OCI-LY1 (cell line): ENCODE data around the gene PATJ.

Experiments used
- H2AFZ ChIP-seq: fragments of 200-600 bp; sonication (generic), shearing (Covaris generic); 2 replicates; pipeline ENCODE4 v1.6.0; 2014; ENCODE audit warnings: antibody characterized with exemption, mild to moderate bottlenecking, low read length
- H3F3A ChIP-seq: fragments of 200-600 bp; sonication (generic), shearing (Covaris generic); 2 replicates; pipeline ENCODE4 v1.6.0; 2014; ENCODE audit warnings: mild to moderate bottlenecking, antibody characterized with exemption, low read length, moderate library complexity; ENCODE audit not compliant: insufficient read depth
- H3K27ac ChIP-seq: fragments of 200-600 bp; sonication (generic); 2 replicates; pipeline ENCODE4 v1.5.1; 2014; ENCODE audit warnings: low read length, mixed run types, mild to moderate bottlenecking, low read depth; ENCODE audit not compliant: poor library complexity, severe bottlenecking
- H3K27me3 ChIP-seq: fragments of 200-600 bp; sonication (generic); 2 replicates; pipeline ENCODE4 v1.6.0; 2014; ENCODE audit warnings: antibody characterized with exemption, mild to moderate bottlenecking, low read length, moderate library complexity; ENCODE audit not compliant: insufficient read depth
- H3K36me3 ChIP-seq: fragments of 200-600 bp; sonication (generic); 2 replicates; pipeline ENCODE4 v1.6.1; 2014; ENCODE audit warnings: mild to moderate bottlenecking, antibody characterized with exemption, low read length, moderate library complexity, mixed read lengths; ENCODE audit not compliant: insufficient read depth
- H3K4me1 ChIP-seq: fragments of 200-600 bp; sonication (generic); 2 replicates; pipeline ENCODE4 v1.5.1; 2014; ENCODE audit warnings: mild to moderate bottlenecking, low read length, moderate library complexity; ENCODE audit not compliant: insufficient read depth, severe bottlenecking
- H3K4me2 ChIP-seq: fragments of 200-600 bp; sonication (generic), shearing (Covaris generic); 2 replicates; pipeline ENCODE4 v1.6.1; 2014; ENCODE audit warnings: low read length
- H3K4me3 ChIP-seq: fragments of 200-600 bp; sonication (generic); 2 replicates; pipeline ENCODE4 v1.5.1; 2014; ENCODE audit warnings: low read length, low read depth, mild to moderate bottlenecking, mixed read lengths; ENCODE audit not compliant: poor library complexity, severe bottlenecking
- H3K79me2 ChIP-seq: fragments of 200-600 bp; shearing (Covaris generic); 2 replicates; pipeline ENCODE4 v1.6.1; 2016; ENCODE audit warnings: mixed run types, low read length, mixed read lengths; ENCODE audit not compliant: insufficient read depth
- H3K9ac ChIP-seq: fragments of 200-600 bp; sonication (generic), shearing (Covaris generic); 2 replicates; pipeline ENCODE4 v1.6.1; 2014; ENCODE audit warnings: mild to moderate bottlenecking, low read length, mixed read lengths
- H3K9me2 ChIP-seq: fragments of 200-600 bp; sonication (generic), shearing (Covaris generic); 2 replicates; pipeline ENCODE4 v1.6.1; 2014; ENCODE audit warnings: low read depth, mild to moderate bottlenecking, low read length, mixed read lengths
- H3K9me3 ChIP-seq: fragments of 200-600 bp; shearing (Covaris generic); 2 replicates; pipeline ENCODE4 v1.6.1; 2014; ENCODE audit warnings: low read length, mixed read lengths
- H4K20me1 ChIP-seq: fragments of 200-600 bp; sonication (generic), shearing (Covaris generic); 2 replicates; pipeline ENCODE4 v1.6.0; 2016; ENCODE audit warnings: mild to moderate bottlenecking, low read length; ENCODE audit not compliant: insufficient read depth
- CTCF ChIP-seq: fragments of 200-600 bp; sonication (generic), shearing (Covaris generic); IDR thresholded peaks from 2 replicates; pipeline ENCODE4 v1.5.1; 2017; ENCODE audit warnings: mild to moderate bottlenecking, antibody characterized with exemption, low read length, moderate library complexity, mixed read lengths
- EZH2 ChIP-seq: fragments of 200-600 bp; sonication (generic), shearing (Covaris generic); IDR thresholded peaks from 2 replicates; pipeline ENCODE4 v1.8.0; 2017; ENCODE audit warnings: borderline replicate concordance, mixed run types, mild to moderate bottlenecking, antibody characterized with exemption, low read length, moderate library complexity, mixed read lengths

The PATJ gene

GRCh38 chr1:62198069-62198780, 455.9 kb downstream of the PATJ start:
- H3F3A ChIP-seq, result no peaks in the 10 kb centered on the region
- no peak for TF ChIP-seq EZH2
- no peak for TF ChIP-seq CTCF
- no peak overlapping the region for H3K9ac ChIP-seq
- no peaks in the 10 kb centered on the region for H3K27me3 ChIP-seq
- no peaks in the 10 kb centered on the region for H4K20me1 ChIP-seq
- no peak overlapping the region for H3K4me2 ChIP-seq
- no peaks in the 10 kb centered on the region for H3K4me1 ChIP-seq
- H3K27ac ChIP-seq, result no peak overlapping the region
- no peaks in the 10 kb centered on the region for H3K9me2 ChIP-seq
- no peak overlapping the region for H2AFZ ChIP-seq
- no peaks in the 10 kb centered on the region for H3K9me3 ChIP-seq
- no peak overlapping the region for H3K4me3 ChIP-seq
- no peaks in the 10 kb centered on the region for H3K79me2 ChIP-seq
- H3K36me3 ChIP-seq, result no peaks in the 10 kb centered on the region

GRCh38 chr1:62198781-62199125, 456.5 kb downstream of the PATJ start:
- Histone ChIP-seq H4K20me1 (no peaks in the 10 kb centered on the region), H3F3A (no peaks in the 10 kb centered on the region), H3K79me2 (no peaks in the 10 kb centered on the region), H3K4me1 (no peaks in the 10 kb centered on the region), H3K4me3 (no peak overlapping the region), H2AFZ (no peak overlapping the region), H3K9ac (no peak overlapping the region), H3K9me2 (no peaks in the 10 kb centered on the region), H3K9me3 (no peaks in the 10 kb centered on the region), H3K4me2 (no peak overlapping the region), H3K27me3 (no peaks in the 10 kb centered on the region), H3K27ac (no peak overlapping the region), H3K36me3 (no peaks in the 10 kb centered on the region)
- TF ChIP-seq EZH2, result no peak
- TF ChIP-seq CTCF, result no peak

DNA sequence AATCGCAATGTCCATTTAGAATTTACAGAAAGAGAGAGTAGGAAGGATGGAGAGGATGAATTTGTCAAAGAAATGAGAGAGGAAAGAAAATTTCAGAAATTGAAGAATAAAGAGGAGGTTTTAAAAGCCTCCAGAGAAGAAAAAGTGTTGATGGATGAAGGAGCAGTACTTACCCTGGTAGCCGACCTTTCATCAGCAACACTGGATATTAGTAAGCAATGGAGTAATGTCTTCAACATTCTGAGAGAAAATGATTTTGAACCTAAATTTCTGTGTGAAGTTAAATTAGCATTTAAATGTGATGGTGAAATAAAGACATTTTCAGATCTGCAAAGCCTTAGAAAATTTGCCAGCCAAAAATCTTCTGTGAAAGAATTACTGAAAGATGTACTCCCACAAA, 464.9 kb downstream of the PATJ start:
- no peaks in the 10 kb centered on the region for H3K79me2 ChIP-seq
- no peaks in the 10 kb centered on the region for H3K36me3 ChIP-seq
- TF ChIP-seq CTCF (no peak), EZH2 (no peak)

More for the DNA sequence above, 464.9 kb downstream of the PATJ start:
- H3K4me1 ChIP-seq, result no peaks in the 10 kb centered on the region
- no peak overlapping the region for H2AFZ ChIP-seq
- H3K9ac ChIP-seq, result no peak overlapping the region
- no peaks in the 10 kb centered on the region for H4K20me1 ChIP-seq
- no peak overlapping the region for H3K4me2 ChIP-seq
- no peaks in the 10 kb centered on the region for H3F3A ChIP-seq
- no peaks in the 10 kb centered on the region for H3K27me3 ChIP-seq
- no peaks in the 10 kb centered on the region for H3K9me2 ChIP-seq
- peaks cover 11% of the 10 kb centered on the region for H3K9me3 ChIP-seq
- H3K4me3 ChIP-seq, result no peak overlapping the region
- no peak overlapping the region for H3K27ac ChIP-seq
